Measurements from ENCODE around the gene FGFRL1.

Gene FGFRL1

GRCh38 chr4:1055721-1056590 lies 44.5 kb downstream of the FGFRL1 start:
- no peak for DNase-seq

- no peak for DNase-seq
Measured at GRCh38 chr4:1056671-1057402, 45.4 kb downstream of the FGFRL1 start.

- no peak for DNase-seq
Measured at GRCh38 chr4:1057403-1057745, 45.9 kb downstream of the FGFRL1 start.

GRCh38 chr4:1058198-1058996 lies 47.0 kb downstream of the FGFRL1 start:
- no peak for DNase-seq

- DNase-seq = no peak
Measured at GRCh38 chr4:1058997-1059665, 47.7 kb downstream of the FGFRL1 start.

- DNase-seq = no peak
Measured at GRCh38 chr4:1060121-1060520, 48.7 kb downstream of the FGFRL1 start.

- DNase-seq = no peak
Measured at GRCh38 chr4:1060621-1061020, 49.2 kb downstream of the FGFRL1 start.

GRCh38 chr4:1061056-1061700 lies 49.8 kb downstream of the FGFRL1 start:
- no peak for DNase-seq

GRCh38 chr4:1061760-1062159 lies 50.3 kb downstream of the FGFRL1 start:
- DNase-seq = no peak

GRCh38 chr4:1062419-1062818 lies 51.0 kb downstream of the FGFRL1 start:
- DNase-seq = no peak

GRCh38 chr4:1065732-1066131 lies 54.3 kb downstream of the FGFRL1 start:
- DNase-seq = no peak

GRCh38 chr4:1069394-1069793 lies 58.0 kb downstream of the FGFRL1 start:
- DNase-seq = no peak

- DNase-seq = peak; percentile 13
Measured at GRCh38 chr4:1072830-1073446, 61.5 kb downstream of the FGFRL1 start.

- no peak for DNase-seq
Measured at GRCh38 chr4:1074077-1074476, 62.7 kb downstream of the FGFRL1 start.

GRCh38 chr4:1075225-1075624 lies 63.8 kb downstream of the FGFRL1 start:
- no peak for DNase-seq

- DNase-seq = no peak
Measured at GRCh38 chr4:1075809-1076699, 64.6 kb downstream of the FGFRL1 start.

All from KG1 (cell line).